HEK293 (cell line): ENCODE measurements around the gene PLA2G2A.

Experiments used
- CTCF ChIA-PET: fragments of 350-600 bp; formaldehyde crosslinking; extraction: SDS; loops from one replicate; lab custom pipeline; 2021; ENCODE audit warnings: antibody characterized with exemption; lab: Yijun Ruan, JAX
- POLR2A ChIA-PET: fragments of 300-600 bp; formaldehyde crosslinking; extraction: SDS; loops from one replicate; lab custom pipeline; 2020; ENCODE audit warnings: antibody characterized with exemption, inconsistent platforms; lab: Yijun Ruan, JAX
- H3K27ac ChIP-seq: fragments of 200-500 bp; sonication (Bioruptor generic); 2 replicates; pipeline ENCODE4 v1.5.1; 2014; ENCODE audit warnings: low read depth, low read length, control low read depth, inconsistent platforms; ENCODE audit errors: extremely low read depth
- H3K36me3 ChIP-seq, 2 experiments: fragments of 200-500 bp in 1 of 2; sonication (Bioruptor generic) in 1 of 2; 1 replicate in 1 of 2; 2 replicates in 1 of 2; pipeline ENCODE4 v1.5.1; 2014 to 2017; ENCODE audit warnings: inconsistent platforms in 2 of 2, low read length in 2 of 2; ENCODE audit not compliant: control insufficient read depth in 2 of 2, insufficient read depth in 1 of 2
- H3K4me1 ChIP-seq: fragments of 200-500 bp; sonication (Bioruptor generic); 2 replicates; pipeline ENCODE4 v1.5.1; 2014; ENCODE audit warnings: mild to moderate bottlenecking, low read length, inconsistent platforms; ENCODE audit not compliant: control insufficient read depth, insufficient read depth
- H3K4me3 ChIP-seq: 2 replicates; pipeline ENCODE4 v1.5.1; 2011; ENCODE audit warnings: low read depth, mild to moderate bottlenecking, control low read depth, low read length, moderate library complexity
- H3K9me3 ChIP-seq: fragments of 200-500 bp; sonication (Bioruptor generic); 2 replicates; pipeline ENCODE4 v1.5.1; 2014; ENCODE audit warnings: low read depth, low read length, inconsistent platforms; ENCODE audit not compliant: control insufficient read depth, insufficient read depth
- CTCF ChIP-seq: fragments of 450-650 bp; formaldehyde crosslinking; IDR thresholded peaks from 2 replicates; pipeline ENCODE4 v1.5.1; 2016; ENCODE audit warnings: missing biosample characterization, missing genetic modification characterization
- GLI4 ChIP-seq: fragments of 450-650 bp; formaldehyde crosslinking; IDR thresholded peaks from 2 replicates; pipeline ENCODE4 v1.5.1; 2016; ENCODE audit warnings: missing biosample characterization, missing genetic modification characterization
- GLIS2 ChIP-seq: fragments of 450-650 bp; formaldehyde crosslinking; IDR thresholded peaks from 2 replicates; pipeline ENCODE4 v1.5.1; 2016; ENCODE audit warnings: missing biosample characterization, missing genetic modification characterization
- HOXD13 ChIP-seq: sonication (generic); formaldehyde crosslinking; IDR thresholded peaks from 2 replicates; pipeline ENCODE4 v1.8.0; 2022; ENCODE audit warnings: missing genetic modification reagents, borderline replicate concordance
- KLF7 ChIP-seq: fragments of 450-650 bp; formaldehyde crosslinking; IDR thresholded peaks from 2 replicates; pipeline ENCODE4 v1.5.1; 2016; ENCODE audit warnings: missing biosample characterization, missing genetic modification characterization, borderline replicate concordance
- KLF8 ChIP-seq: fragments of 450-650 bp; formaldehyde crosslinking; IDR thresholded peaks from 2 replicates; pipeline ENCODE4 v1.5.1; 2016; ENCODE audit warnings: missing biosample characterization, missing genetic modification characterization
- PBX3 ChIP-seq: sonication (generic); formaldehyde crosslinking; IDR thresholded peaks from 2 replicates; pipeline ENCODE4 v1.8.1; 2022; ENCODE audit warnings: mild to moderate bottlenecking, moderate library complexity, missing genetic modification reagents
- SP3 ChIP-seq: fragments of 450-650 bp; formaldehyde crosslinking; IDR thresholded peaks from 2 replicates; pipeline ENCODE4 v1.5.1; 2016; ENCODE audit warnings: missing biosample characterization, missing genetic modification characterization
- ZBTB1 ChIP-seq: fragments of 450-650 bp; formaldehyde crosslinking; IDR thresholded peaks from 2 replicates; pipeline ENCODE4 v1.5.1; 2016; ENCODE audit warnings: missing biosample characterization, missing genetic modification characterization
- ZBTB6 ChIP-seq: fragments of 450-650 bp; formaldehyde crosslinking; IDR thresholded peaks from 2 replicates; pipeline ENCODE4 v1.5.1; 2017; ENCODE audit warnings: missing biosample characterization, missing genetic modification characterization
- ZBTB7A ChIP-seq: fragments of 450-650 bp; formaldehyde crosslinking; IDR thresholded peaks from 2 replicates; pipeline ENCODE4 v1.5.1; 2016; ENCODE audit warnings: low read depth, missing biosample characterization, missing genetic modification characterization
- ZNF10 ChIP-seq: fragments of 450-650 bp; formaldehyde crosslinking; IDR thresholded peaks from 2 replicates; pipeline ENCODE4 v1.5.1; 2017; ENCODE audit warnings: missing biosample characterization, missing genetic modification characterization
- ZNF148 ChIP-seq: fragments of 450-650 bp; formaldehyde crosslinking; IDR thresholded peaks from 2 replicates; pipeline ENCODE4 v1.5.0; 2017; ENCODE audit warnings: missing biosample characterization, missing genetic modification characterization, borderline replicate concordance
- ZNF16 ChIP-seq: fragments of 450-650 bp; formaldehyde crosslinking; IDR thresholded peaks from 2 replicates; pipeline ENCODE4 v1.5.1; 2016; ENCODE audit warnings: low read depth, missing biosample characterization, missing genetic modification characterization
- ZNF175 ChIP-seq: fragments of 450-650 bp; formaldehyde crosslinking; IDR thresholded peaks from 2 replicates; pipeline ENCODE4 v1.5.1; 2016; ENCODE audit warnings: missing biosample characterization, missing genetic modification characterization
- ZNF2 ChIP-seq: fragments of 450-650 bp; formaldehyde crosslinking; IDR thresholded peaks from 2 replicates; pipeline ENCODE4 v1.5.1; 2016; ENCODE audit warnings: missing biosample characterization, missing genetic modification characterization
- ZNF366 ChIP-seq: fragments of 450-650 bp; formaldehyde crosslinking; conservative IDR thresholded peaks from 2 replicates; pipeline ENCODE4 v1.5.1; 2016; ENCODE audit warnings: missing biosample characterization, missing genetic modification characterization
- ZNF394 ChIP-seq: fragments of 450-650 bp; formaldehyde crosslinking; IDR thresholded peaks from 2 replicates; pipeline ENCODE4 v1.5.1; 2016; ENCODE audit warnings: missing biosample characterization, missing genetic modification characterization, mild to moderate bottlenecking, moderate library complexity, borderline replicate concordance
- ZNF449 ChIP-seq: fragments of 450-650 bp; formaldehyde crosslinking; IDR thresholded peaks from 2 replicates; pipeline ENCODE4 v1.5.1; 2017; ENCODE audit warnings: missing biosample characterization, mild to moderate bottlenecking, missing genetic modification characterization, moderate library complexity
- ZNF544 ChIP-seq: fragments of 450-650 bp; formaldehyde crosslinking; IDR thresholded peaks from 2 replicates; pipeline ENCODE4 v1.5.0; 2017; ENCODE audit warnings: missing biosample characterization, missing genetic modification characterization
- ZNF658 ChIP-seq: fragments of 450-650 bp; formaldehyde crosslinking; IDR thresholded peaks from 2 replicates; pipeline ENCODE4; 2016; ENCODE audit warnings: missing biosample characterization, missing genetic modification characterization
- ZNF660 ChIP-seq: fragments of 450-650 bp; IDR thresholded peaks from 2 replicates; pipeline ENCODE4 v1.5.1; 2018; ENCODE audit warnings: missing biosample characterization, mild to moderate bottlenecking, missing genetic modification characterization
- ZNF707 ChIP-seq: fragments of 450-650 bp; formaldehyde crosslinking; IDR thresholded peaks from 2 replicates; pipeline ENCODE4 v1.5.1; 2016; ENCODE audit warnings: missing biosample characterization, missing genetic modification characterization
- ZNF776 ChIP-seq: fragments of 450-650 bp; formaldehyde crosslinking; IDR thresholded peaks from 2 replicates; pipeline ENCODE4 v1.5.0; 2017; ENCODE audit warnings: missing biosample characterization, missing genetic modification characterization, borderline replicate concordance
- TF ChIP-seq, protein P1 (sequence below): fragments of 450-650 bp; formaldehyde crosslinking; IDR thresholded peaks from 2 replicates; pipeline ENCODE4 v1.5.1; 2016; ENCODE audit warnings: missing biosample characterization, missing genetic modification characterization
- TF ChIP-seq, protein P2 (sequence below): fragments of 450-650 bp; formaldehyde crosslinking; IDR thresholded peaks from 2 replicates; pipeline ENCODE4 v1.5.1; 2017; ENCODE audit warnings: missing biosample characterization, missing genetic modification characterization

The PLA2G2A gene

GRCh38 chr1:19967808-19968207 is 11.6 kb downstream of the PLA2G2A start (continued):
- TF ChIP-seq ZNF776 (tag by site-specific recombination) = no peak
- TF ChIP-seq, protein P1, sequence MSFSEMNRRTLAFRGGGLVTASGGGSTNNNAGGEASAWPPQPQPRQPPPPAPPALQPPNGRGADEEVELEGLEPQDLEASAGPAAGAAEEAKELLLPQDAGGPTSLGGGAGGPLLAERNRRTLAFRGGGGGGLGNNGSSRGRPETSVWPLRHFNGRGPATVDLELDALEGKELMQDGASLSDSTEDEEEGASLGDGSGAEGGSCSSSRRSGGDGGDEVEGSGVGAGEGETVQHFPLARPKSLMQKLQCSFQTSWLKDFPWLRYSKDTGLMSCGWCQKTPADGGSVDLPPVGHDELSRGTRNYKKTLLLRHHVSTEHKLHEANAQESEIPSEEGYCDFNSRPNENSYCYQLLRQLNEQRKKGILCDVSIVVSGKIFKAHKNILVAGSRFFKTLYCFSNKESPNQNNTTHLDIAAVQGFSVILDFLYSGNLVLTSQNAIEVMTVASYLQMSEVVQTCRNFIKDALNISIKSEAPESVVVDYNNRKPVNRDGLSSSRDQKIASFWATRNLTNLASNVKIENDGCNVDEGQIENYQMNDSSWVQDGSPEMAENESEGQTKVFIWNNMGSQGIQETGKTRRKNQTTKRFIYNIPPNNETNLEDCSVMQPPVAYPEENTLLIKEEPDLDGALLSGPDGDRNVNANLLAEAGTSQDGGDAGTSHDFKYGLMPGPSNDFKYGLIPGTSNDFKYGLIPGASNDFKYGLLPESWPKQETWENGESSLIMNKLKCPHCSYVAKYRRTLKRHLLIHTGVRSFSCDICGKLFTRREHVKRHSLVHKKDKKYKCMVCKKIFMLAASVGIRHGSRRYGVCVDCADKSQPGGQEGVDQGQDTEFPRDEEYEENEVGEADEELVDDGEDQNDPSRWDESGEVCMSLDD = no peak
- TF ChIP-seq ZNF148 = no peak
- TF ChIP-seq ZNF544 (tag by site-specific recombination) = no peak
- TF ChIP-seq ZNF449 (tag by site-specific recombination) = no peak
- TF ChIP-seq HOXD13 (CRISPR knock-in tag) = no peak
- no peak for TF ChIP-seq KLF8 (tag by site-specific recombination)
- no peak for TF ChIP-seq ZNF707
- no peak for TF ChIP-seq ZNF175 (tag by site-specific recombination)
- TF ChIP-seq GLIS2 (tag by site-specific recombination) = no peak
- TF ChIP-seq CTCF (tag by site-specific recombination) = no peak

GRCh38 chr1:19964542-19964941 is 14.9 kb downstream of the PLA2G2A start:
- no peaks in the 10 kb centered on the region for H3K36me3 ChIP-seq
- H3K9me3 ChIP-seq = no peaks in the 10 kb centered on the region
- H3K4me3 ChIP-seq = no peak overlapping the region
- CTCF ChIA-PET = interaction anchor here (2.3 kb wide), 1 partner anchor 10 kb away, joined by 9 read pairs; no protein-coding TSS in a partner anchor
- no peaks in the 10 kb centered on the region for H3K4me1 ChIP-seq
- no peak overlapping the region for H3K27ac ChIP-seq
- POLR2A ChIA-PET = no interaction called here
- TF ChIP-seq ZBTB7A (tag by site-specific recombination) = no peak
- no peak for TF ChIP-seq ZNF366
- TF ChIP-seq GLI4 = no peak
- no peak for TF ChIP-seq ZNF2 (tag by site-specific recombination)
- TF ChIP-seq, protein P2, sequence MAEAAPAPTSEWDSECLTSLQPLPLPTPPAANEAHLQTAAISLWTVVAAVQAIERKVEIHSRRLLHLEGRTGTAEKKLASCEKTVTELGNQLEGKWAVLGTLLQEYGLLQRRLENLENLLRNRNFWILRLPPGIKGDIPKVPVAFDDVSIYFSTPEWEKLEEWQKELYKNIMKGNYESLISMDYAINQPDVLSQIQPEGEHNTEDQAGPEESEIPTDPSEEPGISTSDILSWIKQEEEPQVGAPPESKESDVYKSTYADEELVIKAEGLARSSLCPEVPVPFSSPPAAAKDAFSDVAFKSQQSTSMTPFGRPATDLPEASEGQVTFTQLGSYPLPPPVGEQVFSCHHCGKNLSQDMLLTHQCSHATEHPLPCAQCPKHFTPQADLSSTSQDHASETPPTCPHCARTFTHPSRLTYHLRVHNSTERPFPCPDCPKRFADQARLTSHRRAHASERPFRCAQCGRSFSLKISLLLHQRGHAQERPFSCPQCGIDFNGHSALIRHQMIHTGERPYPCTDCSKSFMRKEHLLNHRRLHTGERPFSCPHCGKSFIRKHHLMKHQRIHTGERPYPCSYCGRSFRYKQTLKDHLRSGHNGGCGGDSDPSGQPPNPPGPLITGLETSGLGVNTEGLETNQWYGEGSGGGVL (tag by site-specific recombination) = no peak
- no peak for TF ChIP-seq ZNF16 (tag by site-specific recombination)
- TF ChIP-seq PBX3 (CRISPR knock-in tag) = no peak
- TF ChIP-seq KLF7 = no peak
- TF ChIP-seq ZNF658 (tag by site-specific recombination) = no peak
- TF ChIP-seq ZNF10 = no peak
- no peak for TF ChIP-seq SP3 (tag by site-specific recombination)
- no peak for TF ChIP-seq ZBTB1
- no peak for TF ChIP-seq ZBTB6
- TF ChIP-seq ZNF660 = no peak
- no peak for TF ChIP-seq ZNF394
